ENCODE results near the gene PDAP1. TPM values are rescaled to one million over a fixed set of nuclear protein-coding genes. Genes with fewer than 3 reads are reported as not detected.

PDAP1 gene
- total and polyA plus RNA-seq, 10 of the 15 experiments (the other 5 are each of a cell fraction or from before 2014, with no cell fraction given): 6.6 to 200 (median 87.7) TPM

- 0 out of 6 replicates have a peak, but pooled peaks of 1 of the 3 experiments have one; percentile 4 for TF ChIP-seq CTCF (IDR thresholded peaks at IDR 0.05 in 2 of 3, conservative IDR thresholded peaks at IDR 0.05 in 1 of 3; ENCODE audit: control insufficient read depth in 2 of 3, extremely low read depth in 1 of 3, insufficient read depth in 1 of 3, low read depth in 3 of 3, low read length in 3 of 3)
- no peak for TF ChIP-seq SKIL (IDR thresholded peaks at IDR 0.05; ENCODE audit: low read depth, poor library complexity, severe bottlenecking)
- no peak for TF ChIP-seq RFX5 (IDR thresholded peaks at IDR 0.05; ENCODE audit: low read depth, low read length)
- no peak for TF ChIP-seq CEBPZ (IDR thresholded peaks at IDR 0.05; ENCODE audit: low read depth, low read length)
- no peak for TF ChIP-seq EP300 (IDR thresholded peaks at IDR 0.05; ENCODE audit: borderline replicate concordance in 1 of 2, control insufficient read depth in 1 of 2, low read depth in 2 of 2, low read length in 2 of 2)
- TF ChIP-seq STAT3 (IDR thresholded peaks at IDR 0.05; ENCODE audit: low read depth, low read length): no peak
- peak; percentile 18 for TF ChIP-seq BCL3 (IDR thresholded peaks at IDR 0.05; ENCODE audit: borderline replicate concordance, insufficient read depth, low read depth, low read length, poor library complexity, severe bottlenecking)
- TF ChIP-seq E2F8 (IDR thresholded peaks at IDR 0.05; ENCODE audit: low read depth, partially characterized antibody): no peak
- TF ChIP-seq ASH2L (IDR thresholded peaks at IDR 0.05; ENCODE audit: borderline replicate concordance, low read depth): no peak
- TF ChIP-seq POLR2A (IDR thresholded peaks at IDR 0.05; ENCODE audit: low read depth, low read length): peak; percentile 61
- no peak for TF ChIP-seq TAF1 (IDR thresholded peaks at IDR 0.05; ENCODE audit: borderline replicate concordance, low read depth, low read length)
- TF ChIP-seq SMC3 (IDR thresholded peaks at IDR 0.05; ENCODE audit: borderline replicate concordance, low read length): no peak
- no peak for TF ChIP-seq CBX3 (IDR thresholded peaks at IDR 0.05; ENCODE audit: borderline replicate concordance, low read depth)
Observed at GRCh38 chr7:99395616-99396327, 12.6 kb downstream of the PDAP1 start (continued).
